ENCODE measurements around the gene PMEL. TPM values are rescaled to one million over a fixed set of nuclear protein-coding genes. Genes with fewer than 3 reads are reported as not detected.

PMEL gene
- total and polyA plus RNA-seq, 9 of the 15 experiments (the other 6 are each of a cell fraction or from before 2014, with no cell fraction given): 0.36 to 2.0 (median 0.98) TPM

DNA sequence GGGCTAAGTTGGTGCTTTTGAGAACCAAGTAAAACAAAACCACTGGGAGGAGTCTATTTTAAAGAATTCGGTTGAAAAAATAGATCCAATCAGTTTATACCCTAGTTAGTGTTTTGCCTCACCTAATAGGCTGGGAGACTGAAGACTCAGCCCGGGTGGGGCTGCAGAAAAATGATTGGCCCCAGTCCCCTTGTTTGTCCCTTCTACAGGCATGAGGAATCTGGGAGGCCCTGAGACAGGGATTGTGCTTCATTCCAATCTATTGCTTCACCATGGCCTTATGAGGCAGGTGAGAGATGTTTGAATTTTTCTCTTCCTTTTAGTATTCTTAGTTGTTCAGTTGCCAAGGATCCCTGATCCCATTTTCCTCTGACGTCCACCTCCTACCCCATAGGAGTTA, 6.2 kb upstream of the PMEL start:
- Histone ChIP-seq H3K9ac (ENCODE audit: insufficient read depth in 1 of 2, low read depth in 2 of 2, low read length in 2 of 2) (0 out of 4 replicates have a peak overlapping the region, but pooled peaks of 1 of the 2 experiments have one; percentile 81), H3K27ac (ENCODE audit: extremely low read depth, low read depth, low read length) (peak overlapping the region; percentile 88; the same call in 2 of the 3 replicates), H2AFZ (ENCODE audit: low read depth, low read length) (no peak overlapping the region), H4K20me1 (replicated peaks; ENCODE audit: control insufficient read depth, insufficient read depth, low read length) (no peaks in the 10 kb centered on the region), H3K4me2 (ENCODE audit: insufficient read depth, low read length) (peak overlapping the region; percentile 43), H3K79me2 (ENCODE audit: control insufficient read depth, insufficient read depth, low read length) (peaks cover 54% of the 10 kb centered on the region), H3K9me1 (ENCODE audit: control insufficient read depth, insufficient read depth, low read length) (no peaks in the 10 kb centered on the region), H3K36me3 (ENCODE audit: control insufficient read depth, insufficient read depth, low read length) (peaks cover 56% of the 10 kb centered on the region), H3K4me1 (replicated peaks in 1 of 2; ENCODE audit: control insufficient read depth in 2 of 2, insufficient read depth in 2 of 2, low read length in 2 of 2) (peaks cover 11 to 28% of the 10 kb centered on the region in 2 experiments), H3K4me3 (no peak overlapping the region), H3K9me3 (replicated peaks; ENCODE audit: control insufficient read depth, insufficient read depth, low read depth, low read length) (no peaks in the 10 kb centered on the region), H3K27me3 (ENCODE audit: control insufficient read depth in 2 of 2, insufficient read depth in 2 of 2, low read length in 2 of 2) (no peaks in the 10 kb centered on the region)
- intact Hi-C loops (cut with micrococcal nuclease) (loop anchor here (2.0 to 5.0 kb wide), 2 partner anchors 45 to 49 kb away; partner anchors contain the start of genes IKZF4 and PYM1), in situ Hi-C loops (cut with MboI) (no loop called here)
- DNase-seq (ENCODE audit: extremely low read depth in 1 of 4, low spot score in 3 of 4) (peak in 2 of 4 experiments; percentile 41 to 48), ATAC-seq (no peak), FAIRE-seq (peak; percentile 55)
- TF ChIP-seq ZBTB40 (IDR thresholded peaks at IDR 0.05) (no peak; the same call in 1 of the 2 replicates), ZBTB40 (CRISPR knock-in tag; IDR thresholded peaks at IDR 0.05) (no peak), ZNF316 (IDR thresholded peaks at IDR 0.05) (no peak), RFX1 (IDR thresholded peaks at IDR 0.05) (no peak), ZBTB43 (CRISPR knock-in tag; IDR thresholded peaks at IDR 0.05) (no peak), CEBPG (CRISPR knock-in tag; IDR thresholded peaks at IDR 0.05) (no peak), CEBPG (tag; conservative IDR thresholded peaks at IDR 0.05 in 1 of 2, IDR thresholded peaks at IDR 0.05 in 1 of 2) (0 out of 4 replicates have a peak, but pooled peaks of 1 of the 2 experiments have one; percentile 20), FOXM1 (IDR thresholded peaks at IDR 0.05; ENCODE audit: low read depth) (0 out of 2 replicates have a peak, but pooled peaks have one; percentile 48), FOXM1 (CRISPR knock-in tag; IDR thresholded peaks at IDR 0.05; ENCODE audit: low read depth) (no peak), CBX8 (IDR thresholded peaks at IDR 0.05; ENCODE audit: borderline replicate concordance, extremely low read depth, low read depth, low read length, poor library complexity, severe bottlenecking) (no peak), CEBPB (tag; IDR thresholded peaks at IDR 0.05) (peak; percentile 56; the same call in 1 of the 2 replicates)
- BruUV-seq (replicated peaks): no TSS peak
- 7% methylated on average over 3 of the region's 3 CpGs for WGBS (ENCODE audit: insufficient coverage, low coverage, missing lambda C conversion rate)
- CTCF ChIA-PET (ENCODE audit: low intra/inter-chr PET ratio): no interaction called here
- POLR2A ChIA-PET: interaction anchor here (0.8 to 1.2 kb wide), 2 partner anchors 47 to 1717 kb away, joined by 3 read pairs; no protein-coding TSS in a partner anchor
